ENCODE measurements around the gene TMEM63B. TPM values are rescaled to one million over a fixed set of nuclear protein-coding genes. Genes with fewer than 3 reads are reported as not detected.

Gene TMEM63B
- total and polyA plus RNA-seq, 9 of the 15 experiments (the other 6 are each of a cell fraction or from before 2014, with no cell fraction given), result 0.14 to 39.4 (median 14.4) TPM

DNA sequence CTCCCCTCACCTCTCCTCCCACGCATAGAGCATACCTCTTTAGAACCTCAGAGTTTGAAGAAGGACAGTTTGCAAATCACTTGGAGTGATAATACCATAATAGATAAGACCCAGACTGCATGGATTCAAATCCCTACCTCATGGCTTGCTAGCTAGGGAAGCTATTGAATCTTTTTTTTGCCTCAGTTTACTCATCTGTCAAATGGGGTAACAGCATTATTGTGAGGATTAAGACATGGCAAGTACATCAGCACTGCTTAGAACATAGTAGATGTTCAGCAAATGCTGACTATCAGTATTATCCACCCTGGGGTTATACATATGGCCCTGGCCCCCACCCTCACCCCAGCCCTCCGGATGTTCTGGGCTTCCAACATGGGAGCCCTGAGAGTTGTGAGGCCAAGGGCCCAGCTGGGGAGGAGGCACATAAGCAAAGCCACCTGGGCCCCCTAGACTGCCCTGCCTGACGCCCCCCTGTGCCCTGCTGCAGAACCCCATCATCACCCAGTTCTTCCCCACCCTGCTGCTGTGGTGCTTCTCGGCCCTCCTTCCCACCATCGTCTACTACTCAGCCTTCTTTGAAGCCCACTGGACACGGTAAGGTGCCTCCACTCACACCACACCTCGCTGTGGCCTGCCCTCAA, 22.1 kb downstream of the TMEM63B start (continued):
- TF ChIP-seq RBM25 (IDR thresholded peaks at IDR 0.05; ENCODE audit: low read depth, low read length, severe bottlenecking) (peak; percentile 83), HMG20A (CRISPR knock-in tag; conservative IDR thresholded peaks at IDR 0.05) (no peak), ELF2 (CRISPR knock-in tag; IDR thresholded peaks at IDR 0.05) (no peak), CBFA2T3 (IDR thresholded peaks at IDR 0.05) (no peak), NFRKB (IDR thresholded peaks at IDR 0.05; ENCODE audit: low read depth) (no peak), ETS1 (conservative IDR thresholded peaks at IDR 0.05; ENCODE audit: control insufficient read depth, low read depth, low read length) (no peak), ZFPM2 (CRISPR knock-in tag; IDR thresholded peaks at IDR 0.05) (no peak), WHSC1 (IDR thresholded peaks at IDR 0.05; ENCODE audit: low read length) (no peak), KDM1A (IDR thresholded peaks at IDR 0.05) (peak in 1 of 2 experiments; percentile 50; a peak in 2 of 4 replicates), BRCA1 (IDR thresholded peaks at IDR 0.05) (no peak), BRCA1 (CRISPR knock-in tag; IDR thresholded peaks at IDR 0.05) (no peak), CSDE1 (IDR thresholded peaks at IDR 0.05) (no peak), BMI1 (IDR thresholded peaks at IDR 0.05; ENCODE audit: low read length) (no peak), ATF1 (CRISPR knock-in tag; IDR thresholded peaks at IDR 0.05) (no peak), ATF1 (tag; IDR thresholded peaks at IDR 0.05) (no peak), ZBTB26 (CRISPR knock-in tag; IDR thresholded peaks at IDR 0.05) (no peak), ARID4B (CRISPR knock-in tag; IDR thresholded peaks at IDR 0.05) (0 out of 2 replicates have a peak, but pooled peaks have one; percentile 32), IFI16 (CRISPR knock-in tag; IDR thresholded peaks at IDR 0.05) (no peak), ZNF316 (IDR thresholded peaks at IDR 0.05) (peak; percentile 49; the same call in 1 of the 2 replicates), U2AF2 (optimal IDR thresholded peaks at IDR 0.05; ENCODE audit: low read depth, low read length) (no peak), JUN (IDR thresholded peaks at IDR 0.05; ENCODE audit: borderline replicate concordance, low read depth, low read length) (no peak), JUN (CRISPR knock-in tag; IDR thresholded peaks at IDR 0.05; ENCODE audit: borderline replicate concordance) (0 out of 2 replicates have a peak, but pooled peaks have one; percentile 44), SAP30 (IDR thresholded peaks at IDR 0.05; ENCODE audit: borderline replicate concordance, insufficient read depth, low read depth, low read length, poor library complexity, severe bottlenecking) (no peak)
- TF ChIP-seq, protein P1, sequence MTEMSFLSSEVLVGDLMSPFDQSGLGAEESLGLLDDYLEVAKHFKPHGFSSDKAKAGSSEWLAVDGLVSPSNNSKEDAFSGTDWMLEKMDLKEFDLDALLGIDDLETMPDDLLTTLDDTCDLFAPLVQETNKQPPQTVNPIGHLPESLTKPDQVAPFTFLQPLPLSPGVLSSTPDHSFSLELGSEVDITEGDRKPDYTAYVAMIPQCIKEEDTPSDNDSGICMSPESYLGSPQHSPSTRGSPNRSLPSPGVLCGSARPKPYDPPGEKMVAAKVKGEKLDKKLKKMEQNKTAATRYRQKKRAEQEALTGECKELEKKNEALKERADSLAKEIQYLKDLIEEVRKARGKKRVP (CRISPR knock-in tag; IDR thresholded peaks at IDR 0.05), result no peak
